GM12875 (cell line): ENCODE measurements around the gene DSCAML1.

Source experiments
- H3K4me3 ChIP-seq: one replicate; pipeline ENCODE4 v1.5.1; 2011; ENCODE audit warnings: low read depth, low read length, control low read depth
- TF ChIP-seq, protein P1 (sequence below): IDR thresholded peaks from 2 replicates; pipeline ENCODE4 v1.5.1; 2011; ENCODE audit warnings: low read depth, mild to moderate bottlenecking, control low read depth, inconsistent platforms, low read length, moderate library complexity, borderline replicate concordance; ENCODE audit not compliant: insufficient read depth

The DSCAML1 gene

DNA sequence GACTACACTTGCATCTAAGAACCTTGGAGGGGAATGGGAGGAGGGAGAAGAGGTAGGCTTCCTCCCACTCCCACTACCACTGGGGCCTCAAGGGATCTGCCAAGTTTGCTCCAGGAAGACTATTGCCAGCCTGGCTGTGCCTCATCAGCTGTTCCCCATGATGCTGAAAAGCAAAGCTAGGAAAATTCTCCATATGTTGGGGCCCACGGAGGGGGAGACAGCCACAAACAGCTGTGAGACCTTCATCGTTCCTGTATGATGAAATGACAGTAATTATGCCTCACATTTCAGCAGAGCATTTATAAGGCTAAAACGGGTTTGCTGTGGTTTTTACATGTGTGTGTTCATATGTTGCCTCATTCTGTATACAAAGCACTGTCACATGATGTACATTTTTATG lies 6.7 kb downstream of the DSCAML1 start:
- H3K4me3 ChIP-seq: no peak overlapping the region
- TF ChIP-seq, protein P1, sequence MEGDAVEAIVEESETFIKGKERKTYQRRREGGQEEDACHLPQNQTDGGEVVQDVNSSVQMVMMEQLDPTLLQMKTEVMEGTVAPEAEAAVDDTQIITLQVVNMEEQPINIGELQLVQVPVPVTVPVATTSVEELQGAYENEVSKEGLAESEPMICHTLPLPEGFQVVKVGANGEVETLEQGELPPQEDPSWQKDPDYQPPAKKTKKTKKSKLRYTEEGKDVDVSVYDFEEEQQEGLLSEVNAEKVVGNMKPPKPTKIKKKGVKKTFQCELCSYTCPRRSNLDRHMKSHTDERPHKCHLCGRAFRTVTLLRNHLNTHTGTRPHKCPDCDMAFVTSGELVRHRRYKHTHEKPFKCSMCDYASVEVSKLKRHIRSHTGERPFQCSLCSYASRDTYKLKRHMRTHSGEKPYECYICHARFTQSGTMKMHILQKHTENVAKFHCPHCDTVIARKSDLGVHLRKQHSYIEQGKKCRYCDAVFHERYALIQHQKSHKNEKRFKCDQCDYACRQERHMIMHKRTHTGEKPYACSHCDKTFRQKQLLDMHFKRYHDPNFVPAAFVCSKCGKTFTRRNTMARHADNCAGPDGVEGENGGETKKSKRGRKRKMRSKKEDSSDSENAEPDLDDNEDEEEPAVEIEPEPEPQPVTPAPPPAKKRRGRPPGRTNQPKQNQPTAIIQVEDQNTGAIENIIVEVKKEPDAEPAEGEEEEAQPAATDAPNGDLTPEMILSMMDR: no peak

DNA sequence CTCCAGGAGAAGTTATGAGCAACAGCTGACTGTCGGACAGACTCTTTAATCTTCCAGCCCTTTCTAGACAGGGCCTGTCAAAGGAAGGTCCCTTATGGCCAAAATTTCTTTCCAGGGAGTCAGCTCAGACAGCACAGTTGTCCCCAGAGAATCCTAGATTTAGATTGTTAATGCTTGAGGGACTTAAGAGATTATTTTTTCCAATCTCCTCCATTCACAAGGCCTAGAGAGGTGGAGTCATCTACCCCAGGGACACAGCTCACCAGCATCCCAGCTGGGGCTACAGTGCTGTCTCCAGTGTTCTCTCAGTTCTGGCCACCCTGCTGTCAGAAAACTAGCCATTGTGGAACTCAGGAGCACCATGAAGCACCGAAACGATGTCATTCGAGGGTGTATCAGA lies 7.8 kb downstream of the DSCAML1 start:
- H3K4me3 ChIP-seq: no peak overlapping the region
- TF ChIP-seq, protein P1: no peak

DNA sequence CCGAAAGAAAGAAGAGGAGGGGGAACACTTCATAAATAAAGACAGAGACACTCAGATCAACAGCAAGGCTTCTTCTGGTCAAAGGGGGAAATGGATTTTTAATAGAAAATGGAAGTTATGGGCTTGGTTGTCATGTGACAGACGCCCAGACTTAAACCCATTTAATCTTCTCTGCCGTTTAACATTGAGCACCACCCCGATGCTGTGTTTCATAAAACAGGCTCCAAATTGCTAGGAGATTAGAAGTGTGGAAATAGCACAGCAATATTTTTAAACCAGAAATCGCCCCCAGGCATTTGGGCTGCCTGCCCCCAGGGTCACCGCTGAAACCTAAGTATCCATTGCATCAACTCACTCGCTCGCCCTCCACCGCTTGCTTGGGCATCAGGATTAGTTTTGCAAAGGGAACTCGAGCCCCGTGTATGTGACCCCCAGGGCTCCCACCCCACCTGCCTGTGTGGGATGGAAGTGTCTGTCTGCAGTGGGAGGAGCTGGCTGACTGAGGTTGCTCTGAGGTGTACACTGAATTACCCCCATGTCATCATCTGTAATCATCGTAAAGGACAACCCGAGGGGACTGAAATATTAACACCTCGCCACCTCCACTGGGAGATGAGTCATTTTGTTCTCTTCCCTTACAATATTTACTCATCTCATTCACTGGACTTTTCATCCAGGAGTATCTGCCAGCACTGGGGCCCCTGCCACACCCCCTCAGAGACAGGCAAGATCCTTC lies 10.7 kb downstream of the DSCAML1 start:
- H3K4me3 ChIP-seq: no peak overlapping the region
- TF ChIP-seq, protein P1: no peak

DNA sequence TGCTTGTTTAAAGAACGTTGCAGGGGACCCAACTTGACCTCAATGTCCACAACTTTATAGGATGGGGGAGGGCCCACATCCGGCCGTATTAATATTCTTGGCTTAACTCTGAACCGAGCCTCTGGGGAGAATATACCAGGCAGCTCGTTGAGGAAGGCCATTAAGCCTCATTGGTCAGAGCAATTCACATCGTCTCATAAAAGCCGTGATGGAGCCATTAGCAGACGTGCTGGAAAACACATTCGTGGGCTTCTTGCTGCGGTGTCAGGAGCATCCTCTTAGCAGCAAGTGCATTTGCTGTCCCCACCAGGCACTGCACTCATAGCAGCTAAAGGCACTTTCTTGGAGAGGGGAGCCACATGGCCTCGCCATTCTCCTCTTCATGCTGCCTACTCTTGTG lies 14.9 kb downstream of the DSCAML1 start:
- TF ChIP-seq, protein P1: no peak
- H3K4me3 ChIP-seq: no peak overlapping the region

DNA sequence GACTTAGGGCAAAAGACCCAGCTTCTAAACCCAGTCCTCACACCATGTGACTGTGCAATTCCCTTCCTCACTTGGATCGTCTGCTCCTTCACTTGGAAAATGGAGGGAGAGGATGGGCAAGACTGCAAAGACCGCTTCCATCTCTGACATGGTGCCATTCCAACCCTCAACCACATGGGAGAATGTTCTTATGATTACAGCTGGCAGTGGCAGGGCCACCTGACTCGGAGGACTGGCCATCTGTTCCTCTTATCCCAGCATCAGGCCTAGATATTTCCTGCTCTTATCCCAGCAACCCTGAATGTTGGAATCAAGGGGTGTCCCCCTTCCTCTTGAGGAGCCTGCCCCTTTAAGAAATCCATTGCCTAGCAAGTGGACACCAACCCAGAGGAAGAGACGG lies 15.4 kb downstream of the DSCAML1 start:
- H3K4me3 ChIP-seq: no peak overlapping the region
- TF ChIP-seq, protein P1: no peak

DNA sequence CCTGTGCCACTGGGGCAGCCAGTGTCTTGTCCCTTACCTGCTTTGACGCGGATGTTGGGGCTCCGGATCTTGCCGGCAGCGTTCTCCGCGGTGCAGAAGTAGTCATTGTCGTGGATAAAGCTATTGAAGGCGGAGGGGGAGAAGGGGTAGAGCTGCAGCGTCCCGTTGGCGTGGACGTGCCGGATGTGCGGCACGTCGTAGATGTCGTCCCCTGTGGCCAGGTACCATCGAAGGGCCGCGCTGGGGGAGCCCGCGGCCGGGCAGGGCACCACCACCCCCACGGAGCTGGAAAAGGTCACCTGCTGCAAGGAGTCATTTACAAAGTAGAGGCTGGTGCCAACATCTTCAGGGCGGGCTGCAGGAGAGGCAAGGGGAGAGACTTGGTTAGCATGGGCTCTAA lies 16.6 kb downstream of the DSCAML1 start:
- no peak overlapping the region for H3K4me3 ChIP-seq
- TF ChIP-seq, protein P1: no peak

DNA sequence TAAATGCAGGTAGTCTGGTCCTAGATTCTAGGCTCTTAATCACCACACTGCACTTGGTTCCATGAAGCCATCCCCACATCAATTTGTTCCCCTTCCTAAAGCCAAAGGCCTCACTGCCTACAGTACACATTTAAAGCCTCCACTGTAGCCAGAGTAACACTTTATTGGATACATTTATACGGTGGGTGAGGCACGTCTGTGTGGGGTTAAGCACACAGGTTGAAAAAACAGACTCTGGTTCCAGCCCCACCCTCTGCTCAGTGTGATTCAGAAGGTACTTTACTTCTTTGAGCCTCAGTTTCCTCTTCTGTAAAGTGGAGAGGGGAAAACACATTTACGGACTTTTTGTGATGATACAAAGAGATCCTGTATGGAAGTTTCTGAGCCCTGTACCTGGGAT lies 22.5 kb downstream of the DSCAML1 start:
- TF ChIP-seq, protein P1: no peak
- H3K4me3 ChIP-seq: no peak overlapping the region
